Stimulated activated CD4-positive, alpha-beta T cell treated with anti-CD3 and anti-CD28 coated beads, Interleukin-1b, Interleukin-23, amount 100 ng/mL, for 4 hours (primary cell): ENCODE measurements around the gene CENPX.

ENCODE experiments used
- DNase-seq, 2 donors: peaks; one replicate each; pipeline ENCODE4 v3.0.0-alpha.2; 2020; ENCODE audit warnings: low read depth in 2 of 2

Gene CENPX

DNA sequence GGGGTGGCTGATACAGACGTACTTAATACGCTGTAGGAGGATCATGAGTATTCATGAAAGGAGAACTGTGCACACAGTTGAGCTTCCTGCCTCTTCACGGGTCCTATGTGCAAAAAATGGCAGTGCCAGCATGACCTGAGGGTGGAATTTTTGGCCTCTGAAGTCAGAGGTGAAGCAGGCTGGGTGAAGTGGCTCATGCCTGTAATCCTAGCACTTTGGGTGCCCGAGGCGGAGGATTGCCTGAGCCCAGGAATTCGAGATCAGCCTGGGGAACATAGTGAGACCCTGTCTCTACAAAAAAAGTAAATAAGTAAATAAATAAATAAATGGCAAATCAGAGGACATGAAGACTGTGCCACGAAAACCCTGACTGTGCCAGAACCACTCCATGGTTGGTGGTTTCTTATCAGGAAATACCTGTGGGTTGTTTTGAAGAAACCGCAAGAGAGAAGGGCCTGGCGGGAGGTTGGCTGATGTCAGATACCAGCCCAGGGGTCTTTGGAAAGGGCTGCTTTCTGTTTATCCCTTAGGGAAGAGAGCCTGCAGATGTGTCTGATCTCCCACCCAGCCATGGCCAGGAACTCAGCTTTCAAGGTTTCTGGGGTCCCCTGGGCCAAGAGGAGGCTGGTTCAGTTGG lies 41.9 kb downstream of the CENPX start:
- no peak for DNase-seq

DNA sequence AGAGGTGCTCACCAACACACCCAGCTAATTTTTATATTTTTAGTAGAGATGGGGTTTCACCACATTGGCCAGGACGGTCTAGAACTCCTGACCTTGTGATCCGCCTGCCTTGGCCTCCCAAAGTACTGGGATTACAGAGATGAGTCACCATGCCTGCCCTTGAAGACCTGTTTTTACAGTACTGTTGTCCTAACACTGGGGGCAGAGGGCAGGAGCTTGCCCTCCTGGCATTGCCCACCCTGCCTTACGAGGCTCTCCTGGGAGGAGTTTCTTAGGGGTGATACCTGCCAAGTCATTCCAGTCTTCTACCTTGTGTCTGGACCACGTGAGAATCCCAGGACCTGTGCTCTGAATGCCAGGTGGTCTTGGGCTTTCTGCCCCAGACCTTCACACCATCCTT lies 42.6 kb downstream of the CENPX start:
- DNase-seq = no peak

DNA sequence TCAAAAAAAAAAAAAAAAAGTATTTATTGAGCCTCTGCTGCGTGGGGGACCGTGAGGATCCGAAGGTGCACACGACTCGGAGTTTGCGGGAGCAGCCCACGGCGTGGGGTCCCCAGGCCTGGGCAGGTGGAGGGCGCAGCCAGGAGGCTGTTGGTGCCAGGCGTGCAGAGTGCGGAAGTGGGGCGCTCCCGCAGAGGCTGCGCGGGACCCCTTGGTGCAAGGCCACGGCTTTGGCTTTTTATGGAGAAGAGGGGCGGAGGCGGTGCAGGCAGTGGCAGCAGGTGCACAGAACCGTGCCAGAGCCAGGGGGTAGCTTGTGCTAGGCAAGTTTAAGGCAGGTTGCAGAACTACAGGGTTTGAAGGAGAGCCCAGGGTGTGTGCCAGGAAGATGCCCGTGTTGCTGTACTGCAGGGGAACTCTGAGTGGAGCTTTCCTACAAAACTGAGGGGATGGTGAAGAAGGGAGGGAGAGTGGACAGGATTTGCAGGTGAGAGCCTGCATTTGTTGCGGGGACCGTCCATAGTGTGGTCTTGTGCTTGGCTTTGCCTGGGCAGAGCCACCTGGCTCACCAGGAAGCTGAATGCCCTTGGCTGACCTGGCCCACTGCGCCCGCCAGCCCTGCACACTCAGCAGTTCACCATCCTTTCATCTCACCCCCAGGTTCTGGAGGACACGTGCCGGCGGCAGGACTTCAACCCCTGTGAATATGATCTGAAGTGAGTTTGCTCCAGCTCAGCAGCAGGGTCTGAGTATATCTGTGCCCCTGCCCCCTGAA lies 44.0 kb downstream of the CENPX start:
- DNase-seq = no peak

GRCh38 chr17:81977211-81977808 lies 45.4 kb downstream of the CENPX start, which contains the start of gene ASPSCR1:
Gene ASPSCR1 (plus strand): TSS chr17:81977629. CDS start chr17:81977647, 18 bp downstream.
- peak; percentile 90 to 94 for DNase-seq

DNA sequence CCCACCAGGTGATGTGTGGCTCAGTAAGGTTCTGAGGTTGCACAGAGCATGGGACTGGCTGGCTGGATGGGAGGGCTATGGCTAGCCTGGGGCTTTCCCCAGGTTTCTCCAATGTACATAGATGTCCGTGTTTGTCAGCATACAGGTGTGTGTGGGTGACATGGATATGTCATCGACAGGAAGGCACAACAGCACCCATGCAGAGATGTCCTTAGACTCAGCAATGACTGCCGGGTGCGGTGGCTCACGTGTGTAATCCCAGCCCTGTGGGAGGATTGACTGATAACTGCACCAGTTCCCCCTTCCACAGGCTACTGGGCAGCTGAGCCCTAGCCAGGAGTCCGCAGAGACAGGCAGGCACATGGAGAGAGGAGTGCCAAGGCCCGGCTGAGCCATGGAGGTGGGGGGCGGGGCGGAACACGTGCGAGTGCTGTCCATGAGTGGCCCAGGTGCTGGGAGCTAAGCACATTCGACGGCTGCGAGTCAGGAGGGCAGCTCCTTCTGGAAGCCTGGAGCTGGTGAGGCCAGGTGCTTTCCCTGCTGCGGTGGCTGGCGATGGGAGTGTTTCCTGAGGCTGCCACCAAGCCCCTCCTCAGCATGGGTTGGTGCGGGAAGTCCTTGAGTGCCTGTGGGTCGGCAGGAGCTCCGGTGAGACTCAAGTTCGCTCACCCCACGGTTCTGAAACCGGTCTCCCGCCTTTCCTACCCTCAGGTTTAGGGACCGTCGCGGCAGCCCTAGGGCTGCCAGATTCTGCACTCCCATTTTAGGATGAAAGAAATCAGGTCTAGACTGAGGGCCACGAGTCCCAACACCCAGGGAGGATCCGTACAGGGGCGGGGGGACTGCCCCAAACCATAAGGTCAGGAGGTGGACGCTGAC lies 46.1 kb downstream of the CENPX start:
- DNase-seq = peak in 1 of 2 donors; percentile 52

GRCh38 chr17:81973432-81973831 lies 49.2 kb downstream of the CENPX start:
- DNase-seq = no peak

- DNase-seq = no peak
Measured at GRCh38 chr17:81968850-81969812, 53.5 kb downstream of the CENPX start.
